HCT116 (cell line): Measurements from ENCODE around the gene TMEM94. TPM values are rescaled to one million over a fixed set of nuclear protein-coding genes. Genes with fewer than 3 reads are reported as not detected.

Source experiments
- ATAC-seq: fragments of 200-7000 bp; cut with Tn5 transposase; 2 replicates; pipeline ENCODE4 v1.9.1; 2020; ENCODE audit warnings: mild to moderate bottlenecking, moderate library complexity
- BruUV-seq: library from RNA; stranded (reverse); fragments of 400-500 nt; replicated peaks from 2 replicates; lab custom pipeline; 2021; lab: Mats Ljungman, UMichigan
- CTCF ChIA-PET: fragments of 300-600 bp; sonication (Branson Sonifier 250); formaldehyde crosslinking; loops from one replicate; lab custom pipeline; 2021; ENCODE audit warnings: antibody characterized with exemption; lab: Charles Lee
- POLR2A ChIA-PET: fragments of 300-600, 350-600 bp; sonication (Branson Sonifier 250); formaldehyde crosslinking; loops from one replicate; lab custom pipeline; 2021; ENCODE audit warnings: antibody characterized with exemption; lab: Charles Lee
- RAD21 ChIA-PET, 2 experiments: fragments of 300-600 bp; sonication (Branson Sonifier 250); formaldehyde crosslinking; loops; one replicate each; lab custom pipeline; 2023; ENCODE audit warnings: low total read pairs in 2 of 2; ENCODE audit not compliant: uncharacterized antibody in 2 of 2, unreplicated experiment in 2 of 2, low non-redundant PET in 1 of 2; lab: Charles Lee
- DNase-seq: peaks from one replicate; pipeline ENCODE4 v3.0.0-alpha.2; 2010; ENCODE audit warnings: low read depth, low spot score
- H2AFZ ChIP-seq: fragments of 200-600 bp; shearing (Covaris generic), sonication (generic); 2 replicates; pipeline ENCODE4 v1.6.1; 2017; ENCODE audit warnings: low read depth, mixed run types, mixed read lengths, antibody characterized with exemption, low read length; ENCODE audit not compliant: poor library complexity, severe bottlenecking
- H3K27ac ChIP-seq: 2 replicates; pipeline ENCODE4 v1.5.1; 2012; ENCODE audit warnings: low read depth, low read length
- H3K27me3 ChIP-seq: fragments of 200-600 bp; sonication (generic); 2 replicates; pipeline ENCODE4 v1.6.1; 2016; ENCODE audit warnings: mixed run types, low read length, mixed read lengths; ENCODE audit not compliant: insufficient read depth
- H3K36me3 ChIP-seq, 2 experiments: fragments of 200-500 bp in 1 of 2; fragments of 200-600 bp in 1 of 2; sonication (Bioruptor generic) in 1 of 2; sonication (generic) in 1 of 2; 2 replicates each; pipeline versions ENCODE4 v1.5.1 to v1.6.1; 2014 to 2016; ENCODE audit warnings: low read length in 2 of 2, inconsistent platforms in 1 of 2, mixed read lengths in 1 of 2, mixed run types in 1 of 2; ENCODE audit not compliant: insufficient read depth in 2 of 2, control insufficient read depth in 1 of 2
- H3K4me1 ChIP-seq, 2 experiments: fragments of 200-600 bp in 1 of 2; sonication (generic) in 1 of 2; 2 replicates each; pipeline versions ENCODE4 v1.5.1 to v1.6.1; 2012 to 2017; ENCODE audit warnings: low read length in 2 of 2, inconsistent platforms in 1 of 2, mild to moderate bottlenecking in 1 of 2, mixed read lengths in 1 of 2, mixed run types in 1 of 2, moderate library complexity in 1 of 2; ENCODE audit not compliant: insufficient read depth in 2 of 2, control insufficient read depth in 1 of 2
- H3K4me2 ChIP-seq: fragments of 200-600 bp; sonication (generic); 2 replicates; pipeline ENCODE4 v1.6.1; 2017; ENCODE audit warnings: mixed run types, low read length, mixed read lengths
- H3K4me3 ChIP-seq, 2 experiments: fragments of 200-600 bp in 1 of 2; sonication (generic) in 1 of 2; replicated peaks in 1 of 2; 2 replicates each; pipeline ENCODE4 v1.5.1; 2011 to 2016; ENCODE audit warnings: low read length in 2 of 2, control low read depth in 1 of 2, low read depth in 1 of 2, mild to moderate bottlenecking in 1 of 2, mixed read lengths in 1 of 2, mixed run types in 1 of 2
- H3K79me2 ChIP-seq: fragments of 200-600 bp; sonication (generic); 2 replicates; pipeline ENCODE4 v1.6.1; 2017; ENCODE audit warnings: mild to moderate bottlenecking, mixed run types, low read length, moderate library complexity, mixed read lengths; ENCODE audit not compliant: insufficient read depth
- H3K9ac ChIP-seq: fragments of 200-600 bp; sonication (generic); 2 replicates; pipeline ENCODE4 v1.6.1; 2016; ENCODE audit warnings: low read length, mixed read lengths
- H3K9me2 ChIP-seq: fragments of 200-600 bp; sonication (generic), shearing (Covaris generic); 2 replicates; pipeline ENCODE4 v1.6.1; 2017; ENCODE audit warnings: mixed run types, mild to moderate bottlenecking, moderate library complexity; ENCODE audit not compliant: insufficient read depth
- H3K9me3 ChIP-seq, 2 experiments: fragments of 200-500 bp in 1 of 2; fragments of 200-600 bp in 1 of 2; sonication (Bioruptor generic) in 1 of 2; sonication (generic) in 1 of 2; 2 replicates each; pipeline ENCODE4 v1.6.1; 2014 to 2017; ENCODE audit warnings: low read length in 2 of 2, mixed read lengths in 2 of 2, inconsistent platforms in 1 of 2, low read depth in 1 of 2, mild to moderate bottlenecking in 1 of 2, mixed run types in 1 of 2, moderate library complexity in 1 of 2; ENCODE audit not compliant: control insufficient read depth in 1 of 2, insufficient read depth in 1 of 2
- H4K20me1 ChIP-seq: fragments of 200-600 bp; sonication (generic), shearing (Covaris generic); 2 replicates; pipeline ENCODE4 v1.6.1; 2017; ENCODE audit warnings: mixed run types, mild to moderate bottlenecking, moderate library complexity; ENCODE audit not compliant: insufficient read depth
- CEBPB ChIP-seq: IDR thresholded peaks from 2 replicates; pipeline ENCODE4 v1.6.1; 2012; ENCODE audit warnings: low read depth
- EGR1 ChIP-seq: IDR thresholded peaks from 2 replicates; pipeline ENCODE4 v1.6.1; 2012; ENCODE audit warnings: low read depth
- EZH2 ChIP-seq: fragments of 200-600 bp; sonication (generic); IDR thresholded peaks from 2 replicates; pipeline ENCODE4 v1.6.1; 2017; ENCODE audit warnings: antibody characterized with exemption, mixed run types
- EZH2phosphoT487 ChIP-seq: fragments of 200-600 bp; IDR thresholded peaks from 2 replicates; pipeline ENCODE4 v1.6.1; 2018; ENCODE audit warnings: antibody characterized with exemption, borderline replicate concordance
- FOSL1 ChIP-seq: IDR thresholded peaks from 2 replicates; pipeline ENCODE4 v1.6.1; 2012; ENCODE audit warnings: low read depth
- POLR2A ChIP-seq: IDR thresholded peaks from 2 replicates; pipeline ENCODE4 v1.7.0; 2011; ENCODE audit warnings: borderline replicate concordance; ENCODE audit not compliant: insufficient read depth, insufficient read length; ENCODE audit errors: extremely low read depth
- POLR2AphosphoS5 ChIP-seq: IDR thresholded peaks from 2 replicates; pipeline ENCODE4 v1.6.1; 2011; ENCODE audit warnings: mild to moderate bottlenecking, low read depth, low read length, moderate library complexity
- RAD21 ChIP-seq: IDR thresholded peaks from 2 replicates; pipeline ENCODE4 v1.6.1; 2012; ENCODE audit warnings: low read depth, mild to moderate bottlenecking
- SIN3A ChIP-seq: IDR thresholded peaks from 2 replicates; pipeline ENCODE4 v1.6.1; 2012; ENCODE audit warnings: low read depth
- SRF ChIP-seq: IDR thresholded peaks from 2 replicates; pipeline ENCODE4 v1.6.1; 2012; ENCODE audit warnings: low read depth
- TCF7L2 ChIP-seq: IDR thresholded peaks from 2 replicates; pipeline ENCODE4 v1.7.0; 2011; ENCODE audit warnings: borderline replicate concordance, inconsistent platforms; ENCODE audit not compliant: insufficient read depth, insufficient read length; ENCODE audit errors: extremely low read depth
- YY1 ChIP-seq: IDR thresholded peaks from 2 replicates; pipeline ENCODE4 v1.6.1; 2011; ENCODE audit warnings: low read length, low read depth, moderate library complexity, mild to moderate bottlenecking; ENCODE audit not compliant: insufficient replicate concordance; ENCODE audit errors: extremely low read depth
- ZFX ChIP-seq: fragments of 450-650 bp; IDR thresholded peaks from 2 replicates; pipeline ENCODE4 v1.6.1; 2017
- ZNF274 ChIP-seq: fragments of 200-500 bp; sonication (Bioruptor generic); IDR thresholded peaks from 2 replicates; pipeline ENCODE4 v1.6.1; 2014; ENCODE audit warnings: mild to moderate bottlenecking, low read depth, low read length, inconsistent platforms
- intact Hi-C: fragments of 100-400 bp; cut with micrococcal nuclease; formaldehyde crosslinking; loops from 2 replicates; pipeline ENCODE4 v1.10.0; 2022
- total RNA-seq: library from RNA; stranded (reverse); gene quantifications from one replicate; pipeline ENCODE4 v1.2.1, GENCODE V29; 2021; ENCODE audit not compliant: unreplicated experiment
- TF ChIP-seq, protein P1 (sequence below), 3 experiments: fragments of 200-600 bp in 1 of 3; sonication (generic) in 1 of 3; IDR thresholded peaks in 2 of 3; conservative IDR thresholded peaks in 1 of 3; 2 replicates each; pipeline ENCODE4 v1.5.1; 2012 to 2017; ENCODE audit warnings: low read depth in 2 of 3, low read length in 2 of 3, antibody characterized with exemption in 1 of 3, borderline replicate concordance in 1 of 3, control low read depth in 1 of 3, mild to moderate bottlenecking in 1 of 3, mixed read lengths in 1 of 3, mixed run types in 1 of 3, moderate library complexity in 1 of 3; ENCODE audit not compliant: insufficient read depth in 1 of 3
- TF ChIP-seq, protein P2 (sequence below): IDR thresholded peaks from 2 replicates; pipeline ENCODE4 v1.6.1; 2012; ENCODE audit warnings: low read depth
- TF ChIP-seq, protein P3 (sequence below): IDR thresholded peaks from 2 replicates; pipeline ENCODE4 v1.6.1; 2012

Gene TMEM94
- total RNA-seq, 1 experiment from 2014 or later: 75.4 TPM

DNA sequence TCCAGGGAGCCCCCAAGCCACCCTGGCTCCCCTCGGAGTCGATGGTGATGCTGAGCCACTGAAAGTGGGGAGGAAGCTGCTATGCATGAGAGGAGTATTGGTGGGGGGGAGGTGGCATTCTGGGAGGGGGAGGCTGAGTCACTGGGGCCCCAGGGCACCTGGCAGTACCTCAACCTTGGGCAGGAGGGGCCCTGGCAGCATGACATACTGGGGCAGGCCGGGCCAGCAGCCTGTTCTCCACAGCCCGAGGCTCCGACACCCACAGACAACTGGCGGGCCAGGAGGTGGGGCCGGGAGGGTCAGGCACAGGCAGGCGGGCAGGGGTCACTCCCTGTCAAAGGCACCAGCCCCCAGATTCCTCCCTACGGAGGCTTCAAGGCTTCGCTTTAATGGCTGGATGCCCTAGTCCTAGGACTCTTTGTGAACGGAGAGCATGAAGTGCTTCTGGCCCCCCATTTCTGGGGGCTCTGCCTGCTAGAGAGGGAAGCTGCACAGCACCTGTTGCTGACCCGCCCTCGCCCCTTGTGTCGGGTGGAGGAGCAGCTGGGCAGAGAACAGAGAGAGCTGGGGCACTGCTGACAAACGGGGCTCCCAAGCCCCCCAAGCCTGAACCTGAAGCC, 58.0 kb downstream of the TMEM94 start:
- Histone ChIP-seq H3K4me2 (peak overlapping the region; percentile 99), H3K9me2 (no peaks in the 10 kb centered on the region), H3K36me3 (peaks cover 3 to 38% of the 10 kb centered on the region in 2 experiments; a peak in 2 of 4 replicates), H4K20me1 (no peaks in the 10 kb centered on the region; the same call in 1 of the 2 replicates), H3K4me3 (peak overlapping the region; percentile 87 to 91), H3K4me1 (peaks cover 28 to 62% of the 10 kb centered on the region in 2 experiments), H3K79me2 (peaks cover 79% of the 10 kb centered on the region), H3K27ac (peak overlapping the region; percentile 86), H3K9me3 (no peaks in the 10 kb centered on the region), H2AFZ (no peak overlapping the region), H3K9ac (peak overlapping the region; percentile 83), H3K27me3 (no peaks in the 10 kb centered on the region)
- TF ChIP-seq TCF7L2: no peak
- no peak for TF ChIP-seq ZNF274
- no peak for TF ChIP-seq POLR2AphosphoS5
- no peak for TF ChIP-seq SIN3A
- no peak for TF ChIP-seq SRF
- TF ChIP-seq FOSL1: no peak
- TF ChIP-seq, protein P1, sequence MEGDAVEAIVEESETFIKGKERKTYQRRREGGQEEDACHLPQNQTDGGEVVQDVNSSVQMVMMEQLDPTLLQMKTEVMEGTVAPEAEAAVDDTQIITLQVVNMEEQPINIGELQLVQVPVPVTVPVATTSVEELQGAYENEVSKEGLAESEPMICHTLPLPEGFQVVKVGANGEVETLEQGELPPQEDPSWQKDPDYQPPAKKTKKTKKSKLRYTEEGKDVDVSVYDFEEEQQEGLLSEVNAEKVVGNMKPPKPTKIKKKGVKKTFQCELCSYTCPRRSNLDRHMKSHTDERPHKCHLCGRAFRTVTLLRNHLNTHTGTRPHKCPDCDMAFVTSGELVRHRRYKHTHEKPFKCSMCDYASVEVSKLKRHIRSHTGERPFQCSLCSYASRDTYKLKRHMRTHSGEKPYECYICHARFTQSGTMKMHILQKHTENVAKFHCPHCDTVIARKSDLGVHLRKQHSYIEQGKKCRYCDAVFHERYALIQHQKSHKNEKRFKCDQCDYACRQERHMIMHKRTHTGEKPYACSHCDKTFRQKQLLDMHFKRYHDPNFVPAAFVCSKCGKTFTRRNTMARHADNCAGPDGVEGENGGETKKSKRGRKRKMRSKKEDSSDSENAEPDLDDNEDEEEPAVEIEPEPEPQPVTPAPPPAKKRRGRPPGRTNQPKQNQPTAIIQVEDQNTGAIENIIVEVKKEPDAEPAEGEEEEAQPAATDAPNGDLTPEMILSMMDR (IDR thresholded peaks at IDR 0.05 in 2 of 3, conservative IDR thresholded peaks at IDR 0.05 in 1 of 3; ENCODE audit: borderline replicate concordance in 1 of 3, insufficient read depth in 1 of 3, low read depth in 2 of 3, low read length in 2 of 3): no peak
- no peak for TF ChIP-seq EZH2
- TF ChIP-seq RAD21: no peak
- no peak for TF ChIP-seq YY1
- TF ChIP-seq, protein P2, sequence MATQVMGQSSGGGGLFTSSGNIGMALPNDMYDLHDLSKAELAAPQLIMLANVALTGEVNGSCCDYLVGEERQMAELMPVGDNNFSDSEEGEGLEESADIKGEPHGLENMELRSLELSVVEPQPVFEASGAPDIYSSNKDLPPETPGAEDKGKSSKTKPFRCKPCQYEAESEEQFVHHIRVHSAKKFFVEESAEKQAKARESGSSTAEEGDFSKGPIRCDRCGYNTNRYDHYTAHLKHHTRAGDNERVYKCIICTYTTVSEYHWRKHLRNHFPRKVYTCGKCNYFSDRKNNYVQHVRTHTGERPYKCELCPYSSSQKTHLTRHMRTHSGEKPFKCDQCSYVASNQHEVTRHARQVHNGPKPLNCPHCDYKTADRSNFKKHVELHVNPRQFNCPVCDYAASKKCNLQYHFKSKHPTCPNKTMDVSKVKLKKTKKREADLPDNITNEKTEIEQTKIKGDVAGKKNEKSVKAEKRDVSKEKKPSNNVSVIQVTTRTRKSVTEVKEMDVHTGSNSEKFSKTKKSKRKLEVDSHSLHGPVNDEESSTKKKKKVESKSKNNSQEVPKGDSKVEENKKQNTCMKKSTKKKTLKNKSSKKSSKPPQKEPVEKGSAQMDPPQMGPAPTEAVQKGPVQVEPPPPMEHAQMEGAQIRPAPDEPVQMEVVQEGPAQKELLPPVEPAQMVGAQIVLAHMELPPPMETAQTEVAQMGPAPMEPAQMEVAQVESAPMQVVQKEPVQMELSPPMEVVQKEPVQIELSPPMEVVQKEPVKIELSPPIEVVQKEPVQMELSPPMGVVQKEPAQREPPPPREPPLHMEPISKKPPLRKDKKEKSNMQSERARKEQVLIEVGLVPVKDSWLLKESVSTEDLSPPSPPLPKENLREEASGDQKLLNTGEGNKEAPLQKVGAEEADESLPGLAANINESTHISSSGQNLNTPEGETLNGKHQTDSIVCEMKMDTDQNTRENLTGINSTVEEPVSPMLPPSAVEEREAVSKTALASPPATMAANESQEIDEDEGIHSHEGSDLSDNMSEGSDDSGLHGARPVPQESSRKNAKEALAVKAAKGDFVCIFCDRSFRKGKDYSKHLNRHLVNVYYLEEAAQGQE: no peak
- TF ChIP-seq CEBPB: no peak
- no peak for TF ChIP-seq EGR1
- TF ChIP-seq EZH2phosphoT487: no peak
- TF ChIP-seq POLR2A: no peak
- TF ChIP-seq, protein P3, sequence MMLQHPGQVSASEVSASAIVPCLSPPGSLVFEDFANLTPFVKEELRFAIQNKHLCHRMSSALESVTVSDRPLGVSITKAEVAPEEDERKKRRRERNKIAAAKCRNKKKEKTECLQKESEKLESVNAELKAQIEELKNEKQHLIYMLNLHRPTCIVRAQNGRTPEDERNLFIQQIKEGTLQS: no peak
- no peak for TF ChIP-seq ZFX
- DNase-seq (no peak), ATAC-seq (no peak)
- POLR2A ChIA-PET: no interaction called here
- CTCF ChIA-PET: interaction anchor here (0.7 to 1.0 kb wide), 2 partner anchors 11 to 118 kb away, joined by 3 read pairs; partner anchors contain the start of genes LLGL2 and SMIM5
- BruUV-seq: no TSS peak
- RAD21 ChIA-PET: interaction anchor here in 1 of 2 experiments (0.6 to 1.3 kb wide), 2 partner anchors 10 to 193 kb away, joined by 3 to 4 read pairs; no protein-coding TSS in a partner anchor
- intact Hi-C loops: loop anchor here (10.0 kb wide), 1 partner anchor 230 kb away; no protein-coding TSS in a partner anchor
